Panc1 (cell line): ENCODE results near the gene HMCN2.

Source experiments
- CTCF ChIP-seq: fragments of 450-650 bp; IDR thresholded peaks from 2 replicates; pipeline ENCODE4 v1.5.1; 2017; ENCODE audit warnings: mild to moderate bottlenecking
- POLR2AphosphoS5 ChIP-seq: IDR thresholded peaks from 2 replicates; pipeline ENCODE4 v1.6.1; 2012; ENCODE audit warnings: mild to moderate bottlenecking, low read depth, low read length, moderate library complexity
- REST ChIP-seq, 2 experiments: IDR thresholded peaks; 2 replicates each; pipeline ENCODE4 v1.6.1; 2011 to 2012; ENCODE audit warnings: low read depth in 2 of 2, control low read depth in 1 of 2, low read length in 1 of 2, mild to moderate bottlenecking in 1 of 2, moderate library complexity in 1 of 2; ENCODE audit not compliant: insufficient read depth in 1 of 2

- TF ChIP-seq CTCF: no peak
- TF ChIP-seq REST (IDR thresholded peaks at IDR 0.05; ENCODE audit: insufficient read depth in 1 of 2, low read depth in 2 of 2, low read length in 1 of 2): no peak
- TF ChIP-seq POLR2AphosphoS5: no peak
These were observed 44.9 kb downstream of the HMCN2 start for GRCh38 chr9:130310456-130310855.
